Right lobe of liver (tissue), 6 donors: Measurements from ENCODE around the gene GRB14. TPM values are rescaled to one million over a fixed set of nuclear protein-coding genes. Genes with fewer than 3 reads are reported as not detected.

Source experiments
- ATAC-seq, 4 donors: fragments of 200-7000 bp; cut with Tn5 transposase; one replicate each; pipeline ENCODE4 v1.9.1; 2020; ENCODE audit warnings: mild to moderate bottlenecking in 4 of 4, moderate library complexity in 4 of 4
- DNase-seq, 3 donors: peaks; one replicate each; pipeline ENCODE4 v3.0.0-alpha.2; 2020
- H3K27ac ChIP-seq, 3 donors: fragments of 200-600 bp; one replicate each; pipeline ENCODE4 v1.8.0; 2022
- H3K27me3 ChIP-seq, 2 donors: fragments of 200-600 bp; one replicate each; pipeline ENCODE4 v1.8.0; 2022
- H3K36me3 ChIP-seq, 4 donors: fragments of 200-600 bp; sonication (generic) in 1 of 4; one replicate each; pipeline versions ENCODE4 v1.5.1 to v1.8.0; 2017 to 2022; ENCODE audit warnings: control low read depth in 1 of 4
- H3K4me1 ChIP-seq, 4 donors: fragments of 200-600 bp; sonication (generic) in 1 of 4; one replicate each; pipeline versions ENCODE4 v1.5.1 to v1.8.0; 2017 to 2022; ENCODE audit warnings: control low read depth in 1 of 4
- H3K4me3 ChIP-seq, 3 donors: fragments of 200-600 bp; one replicate each; pipeline ENCODE4 v1.8.0; 2022
- H3K9me3 ChIP-seq, 4 donors: fragments of 200-600 bp; sonication (generic) in 1 of 4; one replicate each; pipeline versions ENCODE4 v1.5.1 to v1.8.0; 2017 to 2022; ENCODE audit warnings: control low read depth in 1 of 4
- POLR2A ChIP-seq: fragments of 450-650 bp; IDR thresholded peaks from one replicate; pipeline ENCODE4 v1.6.1; 2017; ENCODE audit warnings: antibody characterized with exemption, mild to moderate bottlenecking
- WGBS: methylation state at CpG from one replicate; pipeline ENCODE4 v1.1.6; 2018; ENCODE audit warnings: low coverage, low lambda C conversion rate; ENCODE audit not compliant: insufficient coverage; ENCODE audit errors: missing lambda C conversion rate; 5-methylcytosine and 5-hydroxymethylcytosine counted together
- intact Hi-C, 2 donors: fragments of 100-400 bp; cut with DNase I; formaldehyde crosslinking; loops; one replicate each; pipeline versions ENCODE4 v1.11.2 to v1.14.1; 2022
- total RNA-seq, 6 experiments: library from RNA; depleted of rRNA in 2 of 6; stranded (reverse); fragments of >200 nt in 2 of 6; fragmentation: NEBNext Ultra II Directional in 3 of 6; extraction: Animal tissue kit (Norgen Biotek cat#: 25700) in 3 of 6; gene quantifications; one replicate each; pipeline versions ENCODE4 v1.1.0 to v1.2.4, GENCODE V29; 2016 to 2023
- TF ChIP-seq, protein P1 (sequence below), 4 donors: fragments of 200-600 bp in 3 of 4; fragments of 450-650 bp in 1 of 4; IDR thresholded peaks; one replicate each; pipeline versions ENCODE4 v1.5.1 to v1.8.0; 2016 to 2022; ENCODE audit warnings: antibody characterized with exemption in 4 of 4, mild to moderate bottlenecking in 2 of 4
- donor health status: DM: no; HTN: yes; CAD: no.
- donor health status: DM: no; HTN: no; CAD: no.
- donor health status: DM: no; HTN: no; CAD: no.
- donor health status: DM: no; HTN: yes; CAD: no.
- donor health status: DM: no; HTN: yes; CAD: no.

The GRB14 gene
- total RNA-seq, 6 experiments from 2014 or later: 23.8 to 50.5 (median 36.2) TPM

GRCh38 chr2:164662868-164663631, 41.8 kb upstream of the GRB14 start:
- no peaks in the 10 kb centered on the region for H3K9me3 ChIP-seq
- DNase-seq: no peak
- intact Hi-C loops: no loop called here
- WGBS: 100% methylated on average over 1 of the region's 1 CpG
- no peak for ATAC-seq
- H3K27me3 ChIP-seq: no peaks in the 10 kb centered on the region
- no peak overlapping the region for H3K27ac ChIP-seq
- H3K4me1 ChIP-seq: no peaks in the 10 kb centered on the region
- H3K36me3 ChIP-seq: no peaks in the 10 kb centered on the region
- TF ChIP-seq, protein P1, sequence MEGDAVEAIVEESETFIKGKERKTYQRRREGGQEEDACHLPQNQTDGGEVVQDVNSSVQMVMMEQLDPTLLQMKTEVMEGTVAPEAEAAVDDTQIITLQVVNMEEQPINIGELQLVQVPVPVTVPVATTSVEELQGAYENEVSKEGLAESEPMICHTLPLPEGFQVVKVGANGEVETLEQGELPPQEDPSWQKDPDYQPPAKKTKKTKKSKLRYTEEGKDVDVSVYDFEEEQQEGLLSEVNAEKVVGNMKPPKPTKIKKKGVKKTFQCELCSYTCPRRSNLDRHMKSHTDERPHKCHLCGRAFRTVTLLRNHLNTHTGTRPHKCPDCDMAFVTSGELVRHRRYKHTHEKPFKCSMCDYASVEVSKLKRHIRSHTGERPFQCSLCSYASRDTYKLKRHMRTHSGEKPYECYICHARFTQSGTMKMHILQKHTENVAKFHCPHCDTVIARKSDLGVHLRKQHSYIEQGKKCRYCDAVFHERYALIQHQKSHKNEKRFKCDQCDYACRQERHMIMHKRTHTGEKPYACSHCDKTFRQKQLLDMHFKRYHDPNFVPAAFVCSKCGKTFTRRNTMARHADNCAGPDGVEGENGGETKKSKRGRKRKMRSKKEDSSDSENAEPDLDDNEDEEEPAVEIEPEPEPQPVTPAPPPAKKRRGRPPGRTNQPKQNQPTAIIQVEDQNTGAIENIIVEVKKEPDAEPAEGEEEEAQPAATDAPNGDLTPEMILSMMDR (IDR thresholded peaks at IDR 0.05): no peak
- TF ChIP-seq POLR2A: no peak
- no peak overlapping the region for H3K4me3 ChIP-seq

- no peak for DNase-seq
- H3K9me3 ChIP-seq: no peaks in the 10 kb centered on the region
- H3K36me3 ChIP-seq: no peaks in the 10 kb centered on the region
- TF ChIP-seq, protein P1 (IDR thresholded peaks at IDR 0.05): no peak
- no peak for TF ChIP-seq POLR2A
- H3K27me3 ChIP-seq: no peaks in the 10 kb centered on the region
- no peak overlapping the region for H3K4me3 ChIP-seq
- intact Hi-C loops: no loop called here
- 43% methylated on average over 1 of the region's 1 CpG for WGBS
- H3K27ac ChIP-seq: no peak overlapping the region
- H3K4me1 ChIP-seq: no peaks in the 10 kb centered on the region
- ATAC-seq: peak in 2 of 4 donors; percentile 31 to 34
Observed at GRCh38 chr2:164662066-164662465, 40.8 kb upstream of the GRB14 start.

DNA sequence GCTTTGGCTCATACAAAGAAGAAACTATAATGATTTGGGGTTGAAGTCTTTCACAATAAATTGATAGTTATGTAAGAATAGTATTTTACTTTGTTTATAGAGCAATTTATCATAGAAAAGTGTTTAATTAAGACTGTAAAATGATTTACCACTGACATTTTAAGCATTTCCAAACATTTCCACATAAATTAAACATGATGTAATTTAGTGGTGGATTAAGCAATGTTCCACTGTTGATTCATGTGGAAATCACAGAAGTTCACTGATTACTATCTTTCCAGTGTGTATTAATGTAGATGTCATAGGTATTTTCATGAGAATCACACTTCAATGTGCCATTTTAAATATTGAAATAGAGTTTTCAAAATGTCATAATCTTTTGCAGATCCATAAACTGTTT, 40.1 kb upstream of the GRB14 start:
- peak in 3 of 4 donors; percentile 72 to 77 (median 74) for ATAC-seq
- H3K4me1 ChIP-seq: no peaks in the 10 kb centered on the region
- no peaks in the 10 kb centered on the region for H3K36me3 ChIP-seq
- no peak overlapping the region for H3K4me3 ChIP-seq
- no peaks in the 10 kb centered on the region for H3K27me3 ChIP-seq
- no peak overlapping the region for H3K27ac ChIP-seq
- H3K9me3 ChIP-seq: no peaks in the 10 kb centered on the region
- no peak for DNase-seq
- no peak for TF ChIP-seq POLR2A
- TF ChIP-seq, protein P1 (IDR thresholded peaks at IDR 0.05): no peak
- intact Hi-C loops: no loop called here

DNA sequence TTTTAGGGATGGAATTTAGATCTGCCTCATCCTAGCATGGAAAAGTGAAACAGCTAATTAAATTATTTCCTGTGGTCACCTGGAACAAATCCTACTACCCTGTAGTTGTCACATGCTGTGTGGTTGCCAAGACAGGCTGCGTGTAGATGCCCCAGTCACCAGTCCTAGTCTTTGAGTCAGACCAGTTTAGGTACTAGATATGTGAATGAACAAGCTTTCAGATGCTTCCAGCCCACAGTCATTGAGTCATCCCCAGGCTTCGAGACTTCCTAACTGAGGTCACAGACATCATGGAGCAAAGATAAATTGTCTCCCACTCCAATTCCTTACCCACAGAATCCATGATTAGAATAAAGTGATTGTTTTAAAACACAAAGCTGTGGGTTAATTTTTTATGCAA, 35.8 kb upstream of the GRB14 start:
- intact Hi-C loops: no loop called here
- Histone ChIP-seq H3K27me3 (no peaks in the 10 kb centered on the region), H3K9me3 (no peaks in the 10 kb centered on the region), H3K4me1 (no peaks in the 10 kb centered on the region), H3K27ac (no peak overlapping the region), H3K4me3 (no peak overlapping the region), H3K36me3 (no peaks in the 10 kb centered on the region)
- TF ChIP-seq, protein P1 (IDR thresholded peaks at IDR 0.05): no peak
- no peak for TF ChIP-seq POLR2A
- ATAC-seq (peak in 1 of 4 donors; percentile 25), DNase-seq (no peak)
- 75% methylated on average over 2 of the region's 2 CpGs for WGBS
